ENCODE results near the gene OLFM3.

- TF ChIP-seq, protein P1, sequence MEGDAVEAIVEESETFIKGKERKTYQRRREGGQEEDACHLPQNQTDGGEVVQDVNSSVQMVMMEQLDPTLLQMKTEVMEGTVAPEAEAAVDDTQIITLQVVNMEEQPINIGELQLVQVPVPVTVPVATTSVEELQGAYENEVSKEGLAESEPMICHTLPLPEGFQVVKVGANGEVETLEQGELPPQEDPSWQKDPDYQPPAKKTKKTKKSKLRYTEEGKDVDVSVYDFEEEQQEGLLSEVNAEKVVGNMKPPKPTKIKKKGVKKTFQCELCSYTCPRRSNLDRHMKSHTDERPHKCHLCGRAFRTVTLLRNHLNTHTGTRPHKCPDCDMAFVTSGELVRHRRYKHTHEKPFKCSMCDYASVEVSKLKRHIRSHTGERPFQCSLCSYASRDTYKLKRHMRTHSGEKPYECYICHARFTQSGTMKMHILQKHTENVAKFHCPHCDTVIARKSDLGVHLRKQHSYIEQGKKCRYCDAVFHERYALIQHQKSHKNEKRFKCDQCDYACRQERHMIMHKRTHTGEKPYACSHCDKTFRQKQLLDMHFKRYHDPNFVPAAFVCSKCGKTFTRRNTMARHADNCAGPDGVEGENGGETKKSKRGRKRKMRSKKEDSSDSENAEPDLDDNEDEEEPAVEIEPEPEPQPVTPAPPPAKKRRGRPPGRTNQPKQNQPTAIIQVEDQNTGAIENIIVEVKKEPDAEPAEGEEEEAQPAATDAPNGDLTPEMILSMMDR (conservative IDR thresholded peaks at IDR 0.05): peak; percentile 40
- TF ChIP-seq EZH2 (IDR thresholded peaks at IDR 0.05; ENCODE audit: low read depth): no peak
These were observed 3.0 kb downstream of the OLFM3 start for GRCh38 chr1:101993710-101994109.
